ENCODE results near the gene MAGOHB. TPM values are rescaled to one million over a fixed set of nuclear protein-coding genes. Genes with fewer than 3 reads are reported as not detected.

MAGOHB gene
- total and polyA plus RNA-seq, 2 of the 4 experiments (the other 2 are of a cell fraction), result 6.3 to 20.3 TPM

DNA sequence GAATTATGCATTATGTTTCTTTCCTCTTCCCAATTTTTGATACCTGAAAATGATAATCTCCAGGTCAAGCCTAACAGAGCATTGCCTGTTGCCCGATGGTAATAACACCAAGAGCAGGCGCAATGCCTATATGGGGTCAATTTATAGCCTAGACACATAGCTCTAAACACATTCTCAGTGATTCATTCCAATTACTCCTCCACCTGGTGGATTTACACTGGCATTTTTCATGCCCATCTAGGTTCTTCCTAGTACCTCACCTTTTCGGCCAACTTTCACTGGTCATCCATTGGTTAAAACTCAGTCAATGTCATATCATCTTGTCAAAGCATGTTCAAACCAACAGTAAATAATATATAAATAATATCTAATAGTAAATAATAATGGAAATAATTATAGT is 54.6 kb downstream of the MAGOHB start:
- no peak for ATAC-seq (ENCODE audit: low read depth)
- Histone ChIP-seq H2BK15ac (ENCODE audit: low read depth, low read length) (no peak overlapping the region), H3K79me1 (ENCODE audit: low read depth in 1 of 2, low read length in 2 of 2) (no peaks in the 10 kb centered on the region), H2AK5ac (ENCODE audit: low read depth, low read length) (no peak overlapping the region), H2BK120ac (ENCODE audit: low read depth, low read length) (no peak overlapping the region), H3K4me1 (ENCODE audit: control insufficient read depth, insufficient read depth, low read length) (no peaks in the 10 kb centered on the region), H4K8ac (ENCODE audit: low read depth in 2 of 2, low read length in 2 of 2) (no peak overlapping the region), H2BK20ac (ENCODE audit: low read depth, low read length) (no peak overlapping the region), H3K4me2 (ENCODE audit: low read depth, low read length) (no peak overlapping the region), H4K91ac (ENCODE audit: insufficient read depth, low read depth, low read length) (no peak overlapping the region), H3K36me3 (ENCODE audit: control insufficient read depth, insufficient read depth, low read length) (no peaks in the 10 kb centered on the region), H3K23ac (ENCODE audit: low read depth, low read length) (no peak overlapping the region), H3K4me3 (ENCODE audit: insufficient read depth, low read depth, low read length) (no peak overlapping the region), H2AFZ (replicated peaks; ENCODE audit: low read length, poor library complexity) (no peak overlapping the region), H3K9me1 (ENCODE audit: insufficient read depth, low read length) (no peaks in the 10 kb centered on the region), H3K14ac (replicated peaks; ENCODE audit: low read depth, low read length) (no peak overlapping the region), H2BK5ac (ENCODE audit: low read depth, low read length, poor library complexity, severe bottlenecking) (no peak overlapping the region), H3K9me3 (ENCODE audit: control insufficient read depth, insufficient read depth, low read length) (no peaks in the 10 kb centered on the region), H3K27ac (ENCODE audit: insufficient read depth, low read length) (no peak overlapping the region), H3K18ac (ENCODE audit: low read depth, low read length) (no peak overlapping the region), H4K20me1 (ENCODE audit: insufficient read depth, low read length) (no peaks in the 10 kb centered on the region), H3K9ac (ENCODE audit: low read depth, low read length) (no peak overlapping the region), H2AK9ac (replicated peaks; ENCODE audit: low read depth, low read length, poor library complexity) (no peak overlapping the region), H3K4ac (ENCODE audit: low read depth, low read length) (no peak overlapping the region), H3K27me3 (ENCODE audit: control insufficient read depth, insufficient read depth, low read length) (peaks cover 22% of the 10 kb centered on the region), H4K5ac (ENCODE audit: low read depth, low read length) (no peak overlapping the region), H3K56ac (ENCODE audit: extremely low read depth, insufficient read depth, low read length) (no peak overlapping the region)
- no peak for DNase-seq
- TF ChIP-seq MAZ (IDR thresholded peaks at IDR 0.05; ENCODE audit: borderline replicate concordance, low read depth, low read length), result no peak
- no peak for TF ChIP-seq MXI1 (IDR thresholded peaks at IDR 0.05; ENCODE audit: borderline replicate concordance, low read depth, low read length)
- TF ChIP-seq, protein P1, sequence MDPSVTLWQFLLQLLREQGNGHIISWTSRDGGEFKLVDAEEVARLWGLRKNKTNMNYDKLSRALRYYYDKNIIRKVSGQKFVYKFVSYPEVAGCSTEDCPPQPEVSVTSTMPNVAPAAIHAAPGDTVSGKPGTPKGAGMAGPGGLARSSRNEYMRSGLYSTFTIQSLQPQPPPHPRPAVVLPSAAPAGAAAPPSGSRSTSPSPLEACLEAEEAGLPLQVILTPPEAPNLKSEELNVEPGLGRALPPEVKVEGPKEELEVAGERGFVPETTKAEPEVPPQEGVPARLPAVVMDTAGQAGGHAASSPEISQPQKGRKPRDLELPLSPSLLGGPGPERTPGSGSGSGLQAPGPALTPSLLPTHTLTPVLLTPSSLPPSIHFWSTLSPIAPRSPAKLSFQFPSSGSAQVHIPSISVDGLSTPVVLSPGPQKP (IDR thresholded peaks at IDR 0.05; ENCODE audit: borderline replicate concordance, low read depth, low read length), result no peak
- TF ChIP-seq CHD1 (IDR thresholded peaks at IDR 0.05; ENCODE audit: low read depth, low read length), result no peak
- TF ChIP-seq RAD21 (IDR thresholded peaks at IDR 0.05; ENCODE audit: low read length), result no peak
- TF ChIP-seq RCOR1 (IDR thresholded peaks at IDR 0.05; ENCODE audit: insufficient replicate concordance, low read length), result no peak
- TF ChIP-seq CEBPB (IDR thresholded peaks at IDR 0.05; ENCODE audit: low read depth, low read length), result no peak
- TF ChIP-seq SMC3 (IDR thresholded peaks at IDR 0.05; ENCODE audit: low read depth, low read length), result no peak
- TF ChIP-seq POLR2A (IDR thresholded peaks at IDR 0.05; ENCODE audit: low read depth, low read length), result no peak
- TF ChIP-seq FOS (IDR thresholded peaks at IDR 0.05; ENCODE audit: low read depth, low read length), result no peak
- no peak for TF ChIP-seq BHLHE40 (IDR thresholded peaks at IDR 0.05; ENCODE audit: low read depth, low read length)
- TF ChIP-seq RFX5 (IDR thresholded peaks at IDR 0.05; ENCODE audit: low read depth, low read length), result no peak
- no peak for TF ChIP-seq MAFK (IDR thresholded peaks at IDR 0.05; ENCODE audit: low read depth, low read length)
- TF ChIP-seq NFE2L2 (IDR thresholded peaks at IDR 0.05; ENCODE audit: low read depth, low read length), result no peak
- TF ChIP-seq, protein P2, sequence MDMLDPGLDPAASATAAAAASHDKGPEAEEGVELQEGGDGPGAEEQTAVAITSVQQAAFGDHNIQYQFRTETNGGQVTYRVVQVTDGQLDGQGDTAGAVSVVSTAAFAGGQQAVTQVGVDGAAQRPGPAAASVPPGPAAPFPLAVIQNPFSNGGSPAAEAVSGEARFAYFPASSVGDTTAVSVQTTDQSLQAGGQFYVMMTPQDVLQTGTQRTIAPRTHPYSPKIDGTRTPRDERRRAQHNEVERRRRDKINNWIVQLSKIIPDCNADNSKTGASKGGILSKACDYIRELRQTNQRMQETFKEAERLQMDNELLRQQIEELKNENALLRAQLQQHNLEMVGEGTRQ (IDR thresholded peaks at IDR 0.05; ENCODE audit: low read depth, low read length), result no peak
- ChIA-PET CTCF (interaction anchor here (0.6 to 1.6 kb wide), 3 partner anchors 192 to 810 kb away, joined by 3 to 5 read pairs (median 4); no protein-coding TSS in a partner anchor), POLR2A (ENCODE audit: unreplicated experiment) (no interaction called here)
- in situ Hi-C loops (cut with MboI; ENCODE audit: low sequenced_read_pairs), result loop anchor here (10.0 kb wide), 1 partner anchor 234 kb away; no protein-coding TSS in a partner anchor
- no TSS peak for BruUV-seq (replicated peaks)
- dilution Hi-C loops (cut with HindIII; ENCODE audit: low sequenced_read_pairs, unreplicated experiment), result no loop called here
- no CpG with 5 or more reads among the region's 3 CpGs for WGBS, 2 experiments (ENCODE audit: extremely low coverage in 2 of 2, insufficient read length in 1 of 2)
- intact Hi-C loops (cut with micrococcal nuclease), result no loop called here
